Neural crest cell (in vitro differentiated cells): Measurements from ENCODE around the gene LAMB4. TPM values are rescaled to one million over a fixed set of nuclear protein-coding genes. Genes with fewer than 3 reads are reported as not detected.

Source experiments
- DNase-seq: peaks from one replicate; pipeline ENCODE4 v3.0.0; 2021; ENCODE audit warnings: low read depth, mixed read lengths, low spot score
- H3K27ac Mint-ChIP-seq: one replicate; pipeline ENCODE4 v1.8.0; 2021; ENCODE audit warnings: mild to moderate bottlenecking, mixed read lengths; ENCODE audit not compliant: unreplicated experiment
- H3K27me3 Mint-ChIP-seq: 2 replicates; pipeline ENCODE4 v1.8.0; 2021; ENCODE audit warnings: low read depth, mild to moderate bottlenecking, mixed read lengths
- H3K36me3 Mint-ChIP-seq: 2 replicates; pipeline ENCODE4 v1.8.0; 2021; ENCODE audit warnings: low read depth, mild to moderate bottlenecking, mixed read lengths
- H3K4me1 Mint-ChIP-seq: 2 replicates; pipeline ENCODE4 v1.8.0; 2021; ENCODE audit warnings: mixed read lengths
- H3K4me3 Mint-ChIP-seq: one replicate; pipeline ENCODE4 v1.8.0; 2021; ENCODE audit warnings: mild to moderate bottlenecking, mixed read lengths
- H3K9me3 Mint-ChIP-seq: 2 replicates; pipeline ENCODE4 v1.8.0; 2021; ENCODE audit warnings: mixed read lengths
- CTCF ChIP-seq: fragments of 200-600 bp; sonication (generic); conservative IDR thresholded peaks from 2 replicates; pipeline ENCODE4 v1.5.0; 2021; ENCODE audit warnings: antibody characterized with exemption, mild to moderate bottlenecking
- total RNA-seq: library from RNA; stranded (reverse); gene quantifications from 2 replicates; pipeline ENCODE4 v1.2.1, GENCODE V29; 2021

LAMB4 gene
- total RNA-seq, 1 donor from 2014 or later: 0.16 TPM

- DNase-seq: no peak
- no peaks in the 10 kb centered on the region for H3K36me3 Mint-ChIP-seq
- peaks cover 2% of the 10 kb centered on the region for H3K9me3 Mint-ChIP-seq
- H3K4me1 Mint-ChIP-seq: peaks cover 5% of the 10 kb centered on the region
- TF ChIP-seq CTCF: peak; percentile 58
- H3K27me3 Mint-ChIP-seq: no peaks in the 10 kb centered on the region
- H3K27ac Mint-ChIP-seq: no peak overlapping the region
- no peak overlapping the region for H3K4me3 Mint-ChIP-seq
Measured at GRCh38 chr7:108016841-108017775, 113.1 kb downstream of the LAMB4 start.

- no peak overlapping the region for H3K27ac Mint-ChIP-seq
- peaks cover 1% of the 10 kb centered on the region for H3K9me3 Mint-ChIP-seq
- H3K4me1 Mint-ChIP-seq: peaks cover 5% of the 10 kb centered on the region
- H3K27me3 Mint-ChIP-seq: no peaks in the 10 kb centered on the region
- H3K4me3 Mint-ChIP-seq: no peak overlapping the region
- no peak for TF ChIP-seq CTCF
- no peak for DNase-seq
- no peaks in the 10 kb centered on the region for H3K36me3 Mint-ChIP-seq
Measured at GRCh38 chr7:108015740-108016139, 114.4 kb downstream of the LAMB4 start.

GRCh38 chr7:108014747-108015682 lies 115.1 kb downstream of the LAMB4 start:
- no peaks in the 10 kb centered on the region for H3K27me3 Mint-ChIP-seq
- H3K4me3 Mint-ChIP-seq: no peak overlapping the region
- H3K9me3 Mint-ChIP-seq: no peaks in the 10 kb centered on the region
- peaks cover 5% of the 10 kb centered on the region for H3K4me1 Mint-ChIP-seq
- no peak for DNase-seq
- H3K36me3 Mint-ChIP-seq: no peaks in the 10 kb centered on the region
- no peak overlapping the region for H3K27ac Mint-ChIP-seq
- no peak for TF ChIP-seq CTCF

GRCh38 chr7:108014215-108014614 lies 115.9 kb downstream of the LAMB4 start:
- Mint-ChIP-seq H3K9me3 (no peaks in the 10 kb centered on the region), H3K4me1 (peaks cover 5% of the 10 kb centered on the region), H3K4me3 (no peak overlapping the region), H3K36me3 (no peaks in the 10 kb centered on the region), H3K27me3 (no peaks in the 10 kb centered on the region), H3K27ac (no peak overlapping the region)
- DNase-seq: no peak
- TF ChIP-seq CTCF: no peak
